H9 (cell line): ENCODE results near the gene KRT81. TPM values are rescaled to one million over a fixed set of nuclear protein-coding genes. Genes with fewer than 3 reads are reported as not detected.
"Not testable (repeated sequence)": the region's sequence is repeated elsewhere in the genome, so short reads cannot be mapped to it uniquely, and the experiment has no call there.

Experiments used
- DNase-seq: peaks from one replicate; pipeline ENCODE4 v3.0.0-alpha.2; 2017
- H2AFZ ChIP-seq: one replicate; pipeline ENCODE4 v1.6.1; 2013; ENCODE audit warnings: mild to moderate bottlenecking, low read length, control low read depth, moderate library complexity
- H2AK5ac ChIP-seq: 2 replicates; pipeline ENCODE4 v1.6.1; 2013; ENCODE audit warnings: low read length, control low read depth, mixed read lengths; ENCODE audit not compliant: insufficient read length
- H2BK120ac ChIP-seq: one replicate; pipeline ENCODE4 v1.6.1; 2013; ENCODE audit warnings: low read depth, mild to moderate bottlenecking, low read length, control low read depth, inconsistent platforms; ENCODE audit not compliant: poor library complexity, severe bottlenecking
- H2BK12ac ChIP-seq: 2 replicates; pipeline ENCODE4 v1.6.1; 2013; ENCODE audit warnings: low read length, control low read depth, mixed read lengths, low read depth; ENCODE audit not compliant: insufficient read length
- H2BK15ac ChIP-seq: 2 replicates; pipeline ENCODE4 v1.6.1; 2013; ENCODE audit warnings: low read depth, low read length, control low read depth
- H2BK20ac ChIP-seq: one replicate; pipeline ENCODE4 v1.6.1; 2013; ENCODE audit warnings: low read depth, mild to moderate bottlenecking, low read length, control low read depth, inconsistent platforms; ENCODE audit not compliant: poor library complexity, severe bottlenecking
- H2BK5ac ChIP-seq: 2 replicates; pipeline ENCODE4 v1.6.1; 2013; ENCODE audit warnings: low read length, control low read depth, mixed read lengths; ENCODE audit not compliant: insufficient read length
- H3K14ac ChIP-seq: 2 replicates; pipeline ENCODE4 v1.6.1; 2013; ENCODE audit warnings: low read length, control low read depth; ENCODE audit not compliant: insufficient read depth
- H3K18ac ChIP-seq: 2 replicates; pipeline ENCODE4 v1.6.1; 2013; ENCODE audit warnings: low read depth, mild to moderate bottlenecking, mixed read lengths, low read length, control low read depth; ENCODE audit not compliant: insufficient read length
- H3K23ac ChIP-seq: 2 replicates; pipeline ENCODE4 v1.6.1; 2013; ENCODE audit warnings: low read length, control low read depth, mixed read lengths, low read depth; ENCODE audit not compliant: insufficient read length
- H3K23me2 ChIP-seq: 2 replicates; pipeline ENCODE4 v1.6.1; 2013; ENCODE audit warnings: low read depth, mild to moderate bottlenecking, mixed read lengths, low read length, control low read depth; ENCODE audit not compliant: insufficient read length, poor library complexity, severe bottlenecking
- H3K27ac ChIP-seq: 2 replicates; pipeline ENCODE4 v1.5.1; 2013; ENCODE audit warnings: low read length, control low read depth, mixed read lengths, low read depth; ENCODE audit not compliant: insufficient read length
- H3K27me3 ChIP-seq: 2 replicates; pipeline ENCODE4 v1.6.1; 2013; ENCODE audit warnings: low read length, control low read depth, inconsistent platforms; ENCODE audit not compliant: insufficient read depth
- H3K4ac ChIP-seq: 2 replicates; pipeline ENCODE4 v1.6.1; 2013; ENCODE audit warnings: low read depth, mild to moderate bottlenecking, control low read depth, inconsistent platforms, low read length, moderate library complexity
- H3K4me1 ChIP-seq: 2 replicates; pipeline ENCODE4 v1.6.1; 2013; ENCODE audit warnings: low read length, control low read depth, inconsistent platforms; ENCODE audit not compliant: insufficient read depth
- H3K4me2 ChIP-seq: 2 replicates; pipeline ENCODE4 v1.6.1; 2013; ENCODE audit warnings: low read length, control low read depth, mixed read lengths; ENCODE audit not compliant: insufficient read length, insufficient read depth
- H3K56ac ChIP-seq: 2 replicates; pipeline ENCODE4 v1.6.1; 2013; ENCODE audit warnings: low read depth, mild to moderate bottlenecking, mixed read lengths, low read length, control low read depth; ENCODE audit not compliant: insufficient read length
- H3K79me1 ChIP-seq: 2 replicates; pipeline ENCODE4 v1.6.1; 2013; ENCODE audit warnings: low read depth, mild to moderate bottlenecking, moderate library complexity, low read length, control low read depth, inconsistent platforms; ENCODE audit not compliant: insufficient read depth, poor library complexity, severe bottlenecking
- H3K79me2 ChIP-seq: 2 replicates; pipeline ENCODE4 v1.6.1; 2013; ENCODE audit warnings: low read length, control low read depth, inconsistent platforms; ENCODE audit not compliant: insufficient read depth
- H3K9ac ChIP-seq: 2 replicates; pipeline ENCODE4 v1.6.1; 2013; ENCODE audit warnings: low read length, control low read depth, mixed read lengths; ENCODE audit not compliant: insufficient read length; ENCODE audit errors: extremely low read depth
- H3K9me3 ChIP-seq: one replicate; pipeline ENCODE4 v1.6.1; 2013; ENCODE audit warnings: low read depth, low read length, inconsistent platforms; ENCODE audit not compliant: control insufficient read depth
- H3T11ph ChIP-seq: one replicate; pipeline ENCODE4 v1.6.1; 2013; ENCODE audit warnings: mild to moderate bottlenecking, low read length, control low read depth, inconsistent platforms
- H4K20me1 ChIP-seq: one replicate; pipeline ENCODE4 v1.6.1; 2013; ENCODE audit not compliant: control insufficient read depth, insufficient read length, insufficient read depth
- H4K5ac ChIP-seq: 2 replicates; pipeline ENCODE4 v1.6.1; 2013; ENCODE audit warnings: low read depth, mild to moderate bottlenecking, mixed read lengths, low read length, control low read depth; ENCODE audit not compliant: insufficient read length
- H4K8ac ChIP-seq: replicated peaks from 2 replicates; pipeline ENCODE4 v1.6.1; 2013; ENCODE audit warnings: low read length, control low read depth, mixed read lengths, low read depth; ENCODE audit not compliant: insufficient read length
- H4K91ac ChIP-seq: 2 replicates; pipeline ENCODE4 v1.6.1; 2013; ENCODE audit warnings: low read depth, mild to moderate bottlenecking, moderate library complexity, mixed read lengths, low read length, control low read depth; ENCODE audit not compliant: insufficient read length
- H3K27ac Mint-ChIP-seq, 3 experiments: 2 replicates in 2 of 3; 3 replicates in 1 of 3; pipeline ENCODE4 v1.8.0; 2020 to 2021; ENCODE audit warnings: mixed read lengths in 3 of 3, mild to moderate bottlenecking in 1 of 3, moderate library complexity in 1 of 3
- H3K27me3 Mint-ChIP-seq: 2 replicates; pipeline ENCODE4 v1.8.0; 2021; ENCODE audit warnings: low read depth, mild to moderate bottlenecking, moderate library complexity, mixed read lengths
- H3K36me3 Mint-ChIP-seq, 3 experiments: 2 replicates in 2 of 3; 3 replicates in 1 of 3; pipeline ENCODE4 v1.8.0; 2020 to 2021; ENCODE audit warnings: low read depth in 3 of 3, mixed read lengths in 3 of 3; ENCODE audit not compliant: insufficient read depth in 1 of 3
- H3K4me1 Mint-ChIP-seq, 2 experiments: 2 replicates each; pipeline ENCODE4 v1.8.0; 2020; ENCODE audit warnings: mixed read lengths in 2 of 2
- H3K4me3 Mint-ChIP-seq, 2 experiments: 2 replicates in 1 of 2; 3 replicates in 1 of 2; pipeline ENCODE4 v1.8.0; 2020 to 2021; ENCODE audit warnings: mild to moderate bottlenecking in 2 of 2, mixed read lengths in 2 of 2, moderate library complexity in 1 of 2
- H3K9me3 Mint-ChIP-seq, 2 experiments: 2 replicates in 1 of 2; 3 replicates in 1 of 2; pipeline ENCODE4 v1.8.0; 2020; ENCODE audit warnings: mild to moderate bottlenecking in 2 of 2, mixed read lengths in 2 of 2, moderate library complexity in 1 of 2
- WGBS: extraction: QIAGEN DNeasy Blood & Tissue Kit; methylation state at CpG from one replicate; pipeline ENCODE4 v1.1.7; 2013; ENCODE audit warnings: missing lambda C conversion rate, low lambda C conversion rate, mixed read lengths; ENCODE audit not compliant: insufficient read length; ENCODE audit errors: extremely low coverage; 5-methylcytosine and 5-hydroxymethylcytosine counted together
- total RNA-seq: library from RNA; stranded (reverse); gene quantifications from 2 replicates; pipeline ENCODE4 v1.2.1, GENCODE V29; 2021

Gene KRT81
- total RNA-seq, 1 experiment from 2014 or later: not detected

GRCh38 chr12:52302242-52302914, 11.0 kb upstream of the KRT81 start:
- H3K27ac ChIP-seq, H2BK12ac ChIP-seq, H2BK120ac ChIP-seq, H3K4me3 Mint-ChIP-seq, H3K23ac ChIP-seq, H3K9me3 Mint-ChIP-seq, H2BK15ac ChIP-seq, H2AFZ ChIP-seq, H2BK20ac ChIP-seq, DNase-seq, H3K36me3 Mint-ChIP-seq, H4K91ac ChIP-seq, H3K79me1 ChIP-seq, H3K27ac Mint-ChIP-seq, H4K20me1 ChIP-seq, H4K5ac ChIP-seq, H3K9me3 ChIP-seq, H3K79me2 ChIP-seq, H3K23me2 ChIP-seq, H3K27me3 ChIP-seq, H3K9ac ChIP-seq, H3K4me1 ChIP-seq, H3K14ac ChIP-seq, H3K4ac ChIP-seq, H4K8ac ChIP-seq, H3K4me2 ChIP-seq, H2BK5ac ChIP-seq, H3K56ac ChIP-seq, H3K18ac ChIP-seq, H3T11ph ChIP-seq, H2AK5ac ChIP-seq: not testable (repeated sequence)
- peaks cover 8 to 12% of the 10 kb centered on the region in 2 experiments; a peak in 3 of 4 replicates for H3K4me1 Mint-ChIP-seq
- H3K27me3 Mint-ChIP-seq: peaks cover 41% of the 10 kb centered on the region
- no CpG with 5 or more reads among the region's 5 CpGs for WGBS

GRCh38 chr12:52301721-52302120, 10.4 kb upstream of the KRT81 start:
- not testable (repeated sequence) for H3K9ac ChIP-seq, H3K27ac ChIP-seq, DNase-seq, H3K18ac ChIP-seq, H3K23ac ChIP-seq, H2BK20ac ChIP-seq, H4K20me1 ChIP-seq, H3K79me1 ChIP-seq, H2AK5ac ChIP-seq, H3K4me3 Mint-ChIP-seq, H3K36me3 Mint-ChIP-seq, H3K4me2 ChIP-seq, H2AFZ ChIP-seq, H2BK5ac ChIP-seq, H2BK120ac ChIP-seq, H2BK15ac ChIP-seq, H4K5ac ChIP-seq, H3K4ac ChIP-seq, H3K14ac ChIP-seq, H3K27me3 ChIP-seq, H3K9me3 ChIP-seq, H3K56ac ChIP-seq, H3K23me2 ChIP-seq, H2BK12ac ChIP-seq, H3K9me3 Mint-ChIP-seq, H4K91ac ChIP-seq, H4K8ac ChIP-seq, H3K27ac Mint-ChIP-seq, H3K79me2 ChIP-seq, H3K4me1 ChIP-seq, H3T11ph ChIP-seq
- Mint-ChIP-seq H3K4me1 (peaks cover 8 to 12% of the 10 kb centered on the region in 2 experiments; a peak in 3 of 4 replicates), H3K27me3 (peaks cover 41% of the 10 kb centered on the region)
- WGBS: no CpG with 5 or more reads among the region's 31 CpGs
